HG03103 (cell line): ENCODE measurements around the gene ZBTB17.
"Not testable (repeated sequence)": the region's sequence is repeated elsewhere in the genome, so short reads cannot be mapped to it uniquely, and the experiment has no call there.

Source experiments
- ATAC-seq: cut with Tn5 transposase; IDR thresholded peaks from one replicate; pipeline ENCODE4 v1.9.1; 2021; ENCODE audit warnings: low read depth; ENCODE audit not compliant: unreplicated experiment

Gene ZBTB17

GRCh38 chr1:15939181-15940109 lies 36.5 kb downstream of the ZBTB17 start:
- ATAC-seq: no peak

GRCh38 chr1:15938628-15939161 lies 37.2 kb downstream of the ZBTB17 start:
- no peak for ATAC-seq

- ATAC-seq: no peak
Measured at GRCh38 chr1:15937706-15938168, 38.2 kb downstream of the ZBTB17 start.

GRCh38 chr1:15937146-15937545 lies 38.8 kb downstream of the ZBTB17 start:
- ATAC-seq: no peak

- no peak for ATAC-seq
Measured at GRCh38 chr1:15936025-15936424, 39.9 kb downstream of the ZBTB17 start.

GRCh38 chr1:15935056-15935950 lies 40.6 kb downstream of the ZBTB17 start:
- no peak for ATAC-seq

- no peak for ATAC-seq
Measured at GRCh38 chr1:15934211-15935055, 41.5 kb downstream of the ZBTB17 start.

- ATAC-seq: no peak
Measured at GRCh38 chr1:15933684-15934083, 42.2 kb downstream of the ZBTB17 start.

- ATAC-seq: no peak
Measured at GRCh38 chr1:15932612-15933011, 43.3 kb downstream of the ZBTB17 start.

- no peak for ATAC-seq
Measured at GRCh38 chr1:15931884-15932283, 44.0 kb downstream of the ZBTB17 start.

GRCh38 chr1:15931401-15931800 lies 44.5 kb downstream of the ZBTB17 start:
- ATAC-seq: no peak

- ATAC-seq: no peak
Measured at GRCh38 chr1:15928971-15929965, 46.6 kb downstream of the ZBTB17 start.

- not testable (repeated sequence) for ATAC-seq
Measured at GRCh38 chr1:15926448-15926847, 49.5 kb downstream of the ZBTB17 start.

- ATAC-seq: no peak
Measured at GRCh38 chr1:15923241-15923640, 52.7 kb downstream of the ZBTB17 start.

GRCh38 chr1:15918962-15919715 lies 56.8 kb downstream of the ZBTB17 start:
- no peak for ATAC-seq

GRCh38 chr1:15916916-15917315 lies 59.0 kb downstream of the ZBTB17 start:
- ATAC-seq: no peak

GRCh38 chr1:15916417-15916816 lies 59.5 kb downstream of the ZBTB17 start:
- ATAC-seq: no peak

- no peak for ATAC-seq
Measured at GRCh38 chr1:15915991-15916390, 59.9 kb downstream of the ZBTB17 start.
